GM12801 (cell line): ENCODE measurements around the gene OR9I1.

ENCODE experiments used
- TF ChIP-seq, protein P1 (sequence below): IDR thresholded peaks from one replicate; pipeline ENCODE4 v1.5.1; 2011; ENCODE audit warnings: control low read depth; ENCODE audit not compliant: insufficient read length; ENCODE audit errors: extremely low read depth

OR9I1 gene

DNA sequence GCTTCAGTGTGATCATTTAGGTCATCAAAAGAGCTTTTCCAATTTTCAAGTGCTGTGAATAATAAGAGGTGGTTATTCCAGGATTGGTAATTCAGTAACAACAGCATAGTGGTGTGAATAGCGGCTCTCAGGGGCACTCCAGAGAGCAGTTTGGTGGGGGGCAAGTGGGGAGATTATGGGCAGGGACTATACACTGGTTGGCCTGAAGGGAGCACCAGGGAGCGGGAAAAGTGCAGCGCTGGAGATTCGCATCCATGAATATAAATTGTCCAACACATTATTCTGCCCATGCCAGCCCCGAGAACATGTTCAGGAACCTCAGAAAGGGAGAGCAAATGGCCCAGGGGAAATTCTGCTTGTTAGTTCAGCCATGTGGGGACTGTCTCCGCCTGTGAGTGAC lies 56.7 kb downstream of the OR9I1 start:
- TF ChIP-seq, protein P1, sequence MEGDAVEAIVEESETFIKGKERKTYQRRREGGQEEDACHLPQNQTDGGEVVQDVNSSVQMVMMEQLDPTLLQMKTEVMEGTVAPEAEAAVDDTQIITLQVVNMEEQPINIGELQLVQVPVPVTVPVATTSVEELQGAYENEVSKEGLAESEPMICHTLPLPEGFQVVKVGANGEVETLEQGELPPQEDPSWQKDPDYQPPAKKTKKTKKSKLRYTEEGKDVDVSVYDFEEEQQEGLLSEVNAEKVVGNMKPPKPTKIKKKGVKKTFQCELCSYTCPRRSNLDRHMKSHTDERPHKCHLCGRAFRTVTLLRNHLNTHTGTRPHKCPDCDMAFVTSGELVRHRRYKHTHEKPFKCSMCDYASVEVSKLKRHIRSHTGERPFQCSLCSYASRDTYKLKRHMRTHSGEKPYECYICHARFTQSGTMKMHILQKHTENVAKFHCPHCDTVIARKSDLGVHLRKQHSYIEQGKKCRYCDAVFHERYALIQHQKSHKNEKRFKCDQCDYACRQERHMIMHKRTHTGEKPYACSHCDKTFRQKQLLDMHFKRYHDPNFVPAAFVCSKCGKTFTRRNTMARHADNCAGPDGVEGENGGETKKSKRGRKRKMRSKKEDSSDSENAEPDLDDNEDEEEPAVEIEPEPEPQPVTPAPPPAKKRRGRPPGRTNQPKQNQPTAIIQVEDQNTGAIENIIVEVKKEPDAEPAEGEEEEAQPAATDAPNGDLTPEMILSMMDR: no peak

- TF ChIP-seq, protein P1: no peak
Measured at GRCh38 chr11:58067685-58068084, 57.6 kb downstream of the OR9I1 start.
